Urothelium cell line (cell line): ENCODE results near the gene NUDT3.
A peak's percentile ranks its signal among the peaks of the same experiment; 100 is the strongest.
"Not testable (repeated sequence)": the region's sequence is repeated elsewhere in the genome, so short reads cannot be mapped to it uniquely, and the experiment has no call there.

ENCODE experiments used
- DNase-seq: peaks from one replicate; pipeline ENCODE4 v3.0.0; 2011; ENCODE audit warnings: low spot score, mixed read lengths
- FAIRE-seq: peaks from 2 replicates; lab custom pipeline; 2011; peaks lifted over from hg19 to GRCh38; lab: Jason Lieb, UNC

The NUDT3 gene

GRCh38 chr6:34392497-34393190 lies at the start of gene NUDT3:
TSS of gene NUDT3 (minus strand) at chr6:34392669. CDS start at chr6:34392362, 307 bp downstream.
- DNase-seq: peak; percentile 95
- peak; percentile 90 for FAIRE-seq

- no peak for FAIRE-seq
Measured at GRCh38 chr6:34441526-34441925, 49.1 kb upstream of the NUDT3 start.

GRCh38 chr6:34439442-34439841 lies 47.0 kb upstream of the NUDT3 start:
- FAIRE-seq: no peak

More at GRCh38 chr6:34441526-34441925, 49.1 kb upstream of the NUDT3 start:
- DNase-seq: no peak

GRCh38 chr6:34438705-34439104 lies 46.2 kb upstream of the NUDT3 start:
- DNase-seq (no peak), FAIRE-seq (no peak)

More at GRCh38 chr6:34439442-34439841, 47.0 kb upstream of the NUDT3 start:
- DNase-seq: no peak

- FAIRE-seq (no peak), DNase-seq (no peak)
Measured at GRCh38 chr6:34437644-34437970, 45.1 kb upstream of the NUDT3 start.

- DNase-seq: no peak
- FAIRE-seq: no peak
Measured at GRCh38 chr6:34436803-34437643, 44.6 kb upstream of the NUDT3 start.

GRCh38 chr6:34435916-34436315 lies 43.4 kb upstream of the NUDT3 start:
- FAIRE-seq: no peak
- DNase-seq: no peak

GRCh38 chr6:34425498-34426410 lies 33.3 kb upstream of the NUDT3 start, which contains the start of gene RPS10:
TSS of gene RPS10 (minus strand) at chr6:34426069. CDS start at chr6:34425221, 848 bp downstream.
- FAIRE-seq (no peak), DNase-seq (peak; percentile 98)

GRCh38 chr6:34425132-34425497 lies 32.6 kb upstream of the NUDT3 start:
- DNase-seq (no peak), FAIRE-seq (no peak)

GRCh38 chr6:34424200-34425131 lies 32.0 kb upstream of the NUDT3 start:
- FAIRE-seq: no peak
- DNase-seq: no peak

GRCh38 chr6:34423254-34423653 lies 30.8 kb upstream of the NUDT3 start:
- no peak for DNase-seq
- FAIRE-seq: no peak

- FAIRE-seq: no peak
- DNase-seq: no peak
Measured at GRCh38 chr6:34418367-34418766, 25.9 kb upstream of the NUDT3 start.

GRCh38 chr6:34416877-34417371 lies 24.5 kb upstream of the NUDT3 start:
- no peak for FAIRE-seq

GRCh38 chr6:34414999-34415858 lies 22.8 kb upstream of the NUDT3 start:
- DNase-seq: no peak
- no peak for FAIRE-seq

More at GRCh38 chr6:34416877-34417371, 24.5 kb upstream of the NUDT3 start:
- DNase-seq: no peak

- no peak for FAIRE-seq
- no peak for DNase-seq
Measured at GRCh38 chr6:34412643-34413214, 20.3 kb upstream of the NUDT3 start.

- DNase-seq (no peak), FAIRE-seq (no peak)
Measured at GRCh38 chr6:34412016-34412415, 19.5 kb upstream of the NUDT3 start.

GRCh38 chr6:34407915-34408314 lies 15.4 kb upstream of the NUDT3 start:
- not testable (repeated sequence) for FAIRE-seq, DNase-seq

- DNase-seq (no peak), FAIRE-seq (no peak)
Measured at GRCh38 chr6:34396518-34396917, 4.0 kb upstream of the NUDT3 start.

GRCh38 chr6:34393966-34394305 lies 1.5 kb upstream of the NUDT3 start:
- no peak for FAIRE-seq
- no peak for DNase-seq
